Activated naive CD4-positive, alpha-beta T cell treated with Interleukin-2 at 50 U/mL for 16 hours (primary cell): Measurements from ENCODE around the gene SAMD7.

ENCODE experiments used
- DNase-seq: peaks from one replicate; pipeline ENCODE4 v3.0.0-alpha.2; 2020

Gene SAMD7

GRCh38 chr3:169914321-169914720 is 2.9 kb downstream of the SAMD7 start:
- no peak for DNase-seq

- no peak for DNase-seq
Observed at GRCh38 chr3:169923189-169923588, 11.8 kb downstream of the SAMD7 start.

GRCh38 chr3:169923831-169924230 is 12.5 kb downstream of the SAMD7 start:
- DNase-seq = no peak

- no peak for DNase-seq
Observed at GRCh38 chr3:169929830-169930519, 18.6 kb downstream of the SAMD7 start.

GRCh38 chr3:169930843-169931242 is 19.5 kb downstream of the SAMD7 start:
- DNase-seq = no peak

GRCh38 chr3:169931747-169932520 is 20.6 kb downstream of the SAMD7 start:
- DNase-seq = no peak

GRCh38 chr3:169939320-169939719 is 27.9 kb downstream of the SAMD7 start:
- no peak for DNase-seq

GRCh38 chr3:169939751-169940150 is 28.4 kb downstream of the SAMD7 start:
- DNase-seq = no peak

GRCh38 chr3:169940470-169941181 is 29.3 kb downstream of the SAMD7 start:
- no peak for DNase-seq

GRCh38 chr3:169945313-169945712 is 33.9 kb downstream of the SAMD7 start:
- DNase-seq = peak; percentile 13

- no peak for DNase-seq
Observed at GRCh38 chr3:169946336-169946735, 35.0 kb downstream of the SAMD7 start.

GRCh38 chr3:169948559-169949448 is 37.4 kb downstream of the SAMD7 start:
- DNase-seq = no peak

- no peak for DNase-seq
Observed at GRCh38 chr3:169952045-169952444, 40.7 kb downstream of the SAMD7 start.

- no peak for DNase-seq
Observed at GRCh38 chr3:169953462-169954141, 42.2 kb downstream of the SAMD7 start.

- no peak for DNase-seq
Observed at GRCh38 chr3:169954142-169954756, 42.9 kb downstream of the SAMD7 start.

GRCh38 chr3:169955406-169955805 is 44.0 kb downstream of the SAMD7 start:
- DNase-seq = no peak

- DNase-seq = no peak
Observed at GRCh38 chr3:169964176-169964575, 52.8 kb downstream of the SAMD7 start.

GRCh38 chr3:169965562-169966427 is 54.4 kb downstream of the SAMD7 start:
- no peak for DNase-seq

GRCh38 chr3:169966428-169966950 is 55.1 kb downstream of the SAMD7 start, which contains the start of gene SEC62:
SEC62 (plus strand) TSS chr3:169966807; CDS start chr3:169966823, 16 bp downstream.
- peak; percentile 95 for DNase-seq
